ENCODE results near the gene ST7.

DNA sequence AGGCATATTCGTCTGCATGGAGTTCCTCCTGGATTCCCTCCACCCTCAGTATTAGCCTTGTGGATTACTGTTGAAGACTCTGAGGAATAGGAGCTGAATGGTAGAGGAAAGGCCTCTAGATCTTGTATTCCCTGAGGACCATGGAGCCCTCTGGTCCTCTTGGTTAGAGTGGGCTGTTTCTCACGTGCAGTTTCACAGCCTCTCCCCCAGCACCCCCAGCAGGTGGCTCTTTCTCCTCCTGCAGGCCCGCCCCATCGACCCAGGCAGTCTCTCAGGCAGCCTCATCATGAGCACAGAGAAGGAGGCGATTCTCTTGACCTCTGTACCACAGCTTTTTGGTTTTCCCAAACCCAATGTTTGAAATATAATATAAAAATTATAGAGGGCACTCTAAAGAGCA, 267.5 kb downstream of the ST7 start:
- no peak for TF ChIP-seq CTCF (IDR thresholded peaks at IDR 0.05; ENCODE audit: poor library complexity, severe bottlenecking)
- TF ChIP-seq MXI1 (conservative IDR thresholded peaks at IDR 0.05; ENCODE audit: poor library complexity, severe bottlenecking) = no peak
- no peak for TF ChIP-seq EP300 (conservative IDR thresholded peaks at IDR 0.05; ENCODE audit: poor library complexity, severe bottlenecking)
